WTC11 (cell line): ENCODE results near the gene MAPRE2.

Experiments
- CREB1 ChIP-seq: sonication (generic); formaldehyde crosslinking; IDR thresholded peaks from 2 replicates; pipeline ENCODE4 v1.8.0; 2023; ENCODE audit warnings: mild to moderate bottlenecking, missing genetic modification reagents
- CTCF ChIP-seq: fragments of 200-600 bp; IDR thresholded peaks from 2 replicates; pipeline ENCODE4 v1.8.0; 2022; ENCODE audit warnings: antibody characterized with exemption
- RELA ChIP-seq: sonication (generic); formaldehyde crosslinking; IDR thresholded peaks from 2 replicates; pipeline ENCODE4 v1.8.1; 2022; ENCODE audit warnings: missing genetic modification reagents, mild to moderate bottlenecking, borderline replicate concordance

GRCh38 chr18:35137632-35138031 is 96.4 kb downstream of the MAPRE2 start:
- TF ChIP-seq CTCF (no peak), RELA (CRISPR knock-in tag) (no peak), CREB1 (CRISPR knock-in tag) (no peak)
